ENCODE measurements around the gene NLGN2.

- TF ChIP-seq EP300 (IDR thresholded peaks at IDR 0.05) (no peak), CTCF (IDR thresholded peaks at IDR 0.05) (no peak), POLR2A (IDR thresholded peaks at IDR 0.05) (peak; percentile 90 to 97), POLR2AphosphoS5 (IDR thresholded peaks at IDR 0.05) (peak; percentile 98 to 99 (median 98))
These were observed 3.5 kb upstream of the NLGN2 start, which contains the start of gene TMEM256 for GRCh38 chr17:7403977-7404736.

Data from sigmoid colon (tissue), 4 donors.